Muscle of leg (tissue), 11 donors: ENCODE data around the gene LPP. TPM values are rescaled to one million over a fixed set of nuclear protein-coding genes. Genes with fewer than 3 reads are reported as not detected.
"Not testable (repeated sequence)": the region's sequence is repeated elsewhere in the genome, so short reads cannot be mapped to it uniquely, and the experiment has no call there.

Experiments used
- DNase-seq: peaks from one replicate; pipeline ENCODE4 v3.0.0; 2013
- H3K27ac ChIP-seq: one replicate; pipeline ENCODE4 v1.5.1; 2013; ENCODE audit warnings: mild to moderate bottlenecking, low read length, control low read depth
- H3K27me3 ChIP-seq: one replicate; pipeline ENCODE4 v1.6.1; 2013; ENCODE audit warnings: low read length; ENCODE audit not compliant: control insufficient read depth, insufficient read depth
- H3K36me3 ChIP-seq: one replicate; pipeline ENCODE4 v1.6.1; 2013; ENCODE audit warnings: low read length; ENCODE audit not compliant: control insufficient read depth, insufficient read depth
- H3K4me1 ChIP-seq: one replicate; pipeline ENCODE4 v1.6.1; 2013; ENCODE audit warnings: low read length; ENCODE audit not compliant: control insufficient read depth, insufficient read depth
- H3K4me3 ChIP-seq: one replicate; pipeline ENCODE4 v1.5.1; 2013; ENCODE audit warnings: low read length, control low read depth
- H3K9me3 ChIP-seq: replicated peaks from 2 replicates; pipeline ENCODE4 v1.6.1; 2013; ENCODE audit warnings: low read depth, low read length; ENCODE audit not compliant: control insufficient read depth
- WGBS: methylation state at CpG from one replicate; pipeline ENCODE4 v1.1.5; 2013; ENCODE audit warnings: missing lambda C conversion rate; ENCODE audit not compliant: insufficient coverage; 5-methylcytosine and 5-hydroxymethylcytosine counted together
- polyA plus RNA-seq, 8 donors: library from polyadenylated mRNA; unstranded; fragments of 120-200 nt; gene quantifications; one replicate each; pipeline versions ENCODE4 v1.2.1 to v1.2.3, GENCODE V29; 2013; ENCODE audit warnings: inconsistent platforms in 1 of 8, low replicate concordance in 1 of 8; ENCODE audit not compliant: insufficient read length in 8 of 8, insufficient read depth in 1 of 8
- total RNA-seq: library from RNA; stranded (reverse); fragments of 120-200 nt; gene quantifications from one replicate; pipeline ENCODE4 v1.2.4, GENCODE V29; 2013

The LPP gene
- total and polyA plus RNA-seq, 9 donors: 8.9 to 24.3 (median 13.5) TPM

- DNase-seq: no peak
- no CpG with 5 or more reads among the region's 1 CpG for WGBS
- H3K4me1 ChIP-seq: no peaks in the 10 kb centered on the region
These were observed 281.3 kb downstream of the LPP start for GRCh38 chr3:188435266-188435665.

GRCh38 chr3:188437926-188438325 is 284.0 kb downstream of the LPP start:
- Histone ChIP-seq H3K4me1 (no peaks in the 10 kb centered on the region), H3K9me3 (no peaks in the 10 kb centered on the region), H3K27me3 (no peaks in the 10 kb centered on the region), H3K4me3 (no peak overlapping the region), H3K27ac (no peak overlapping the region), H3K36me3 (no peaks in the 10 kb centered on the region)
- DNase-seq: no peak
- WGBS: 80% methylated on average over 1 of the region's 2 CpGs

More at GRCh38 chr3:188435266-188435665, 281.3 kb downstream of the LPP start:
- no peaks in the 10 kb centered on the region for H3K9me3 ChIP-seq
- H3K27me3 ChIP-seq: no peaks in the 10 kb centered on the region
- H3K36me3 ChIP-seq: no peaks in the 10 kb centered on the region
- no peak overlapping the region for H3K27ac ChIP-seq
- no peak overlapping the region for H3K4me3 ChIP-seq

- no CpG with 5 or more reads among the region's 5 CpGs for WGBS
- H3K27ac ChIP-seq: peak overlapping the region; percentile 72
- no peaks in the 10 kb centered on the region for H3K4me1 ChIP-seq
- H3K36me3 ChIP-seq: no peaks in the 10 kb centered on the region
- peak; percentile 66 for DNase-seq
- H3K4me3 ChIP-seq: no peak overlapping the region
- H3K27me3 ChIP-seq: no peaks in the 10 kb centered on the region
- no peaks in the 10 kb centered on the region for H3K9me3 ChIP-seq
These were observed 285.1 kb downstream of the LPP start for GRCh38 chr3:188439080-188439479.

GRCh38 chr3:188440340-188440972 is 286.5 kb downstream of the LPP start:
- Histone ChIP-seq H3K9me3 (no peaks in the 10 kb centered on the region), H3K27me3 (no peaks in the 10 kb centered on the region), H3K4me1 (no peaks in the 10 kb centered on the region), H3K4me3 (no peak overlapping the region), H3K27ac (no peak overlapping the region), H3K36me3 (no peaks in the 10 kb centered on the region)
- no CpG with 5 or more reads among the region's 1 CpG for WGBS
- no peak for DNase-seq

GRCh38 chr3:188442430-188442829 is 288.5 kb downstream of the LPP start:
- no peaks in the 10 kb centered on the region for H3K4me1 ChIP-seq
- no peak for DNase-seq
- WGBS: 80% methylated on average over 2 of the region's 8 CpGs
- H3K9me3 ChIP-seq: no peaks in the 10 kb centered on the region
- no peak overlapping the region for H3K27ac ChIP-seq
- no peaks in the 10 kb centered on the region for H3K27me3 ChIP-seq
- H3K36me3 ChIP-seq: no peaks in the 10 kb centered on the region
- no peak overlapping the region for H3K4me3 ChIP-seq

GRCh38 chr3:188445175-188445574 is 291.2 kb downstream of the LPP start:
- H3K4me1 ChIP-seq, H3K36me3 ChIP-seq, H3K9me3 ChIP-seq, DNase-seq, H3K4me3 ChIP-seq, H3K27ac ChIP-seq, H3K27me3 ChIP-seq: not testable (repeated sequence)
- no CpG with 5 or more reads among the region's 4 CpGs for WGBS

GRCh38 chr3:188446014-188446413 is 292.1 kb downstream of the LPP start:
- Histone ChIP-seq H3K27me3 (no peaks in the 10 kb centered on the region), H3K36me3 (no peaks in the 10 kb centered on the region), H3K4me1 (no peaks in the 10 kb centered on the region), H3K9me3 (no peaks in the 10 kb centered on the region), H3K4me3 (no peak overlapping the region), H3K27ac (no peak overlapping the region)
- no peak for DNase-seq
- 100% methylated on average over 1 of the region's 5 CpGs for WGBS

GRCh38 chr3:188446766-188447165 is 292.8 kb downstream of the LPP start:
- Histone ChIP-seq H3K4me1 (no peaks in the 10 kb centered on the region), H3K27me3 (no peaks in the 10 kb centered on the region), H3K36me3 (no peaks in the 10 kb centered on the region), H3K27ac (no peak overlapping the region), H3K9me3 (no peaks in the 10 kb centered on the region), H3K4me3 (no peak overlapping the region)
- DNase-seq: no peak
- WGBS: 70% methylated on average over 2 of the region's 3 CpGs

- Histone ChIP-seq H3K4me1 (no peaks in the 10 kb centered on the region), H3K4me3 (no peak overlapping the region), H3K27me3 (no peaks in the 10 kb centered on the region), H3K36me3 (no peaks in the 10 kb centered on the region), H3K27ac (no peak overlapping the region), H3K9me3 (no peaks in the 10 kb centered on the region)
- DNase-seq: no peak
- no CpG with 5 or more reads among the region's 4 CpGs for WGBS
These were observed 294.9 kb downstream of the LPP start for GRCh38 chr3:188448813-188449212.

GRCh38 chr3:188449421-188449820 is 295.5 kb downstream of the LPP start:
- Histone ChIP-seq H3K27me3 (no peaks in the 10 kb centered on the region), H3K4me1 (no peaks in the 10 kb centered on the region), H3K27ac (no peak overlapping the region), H3K9me3 (no peaks in the 10 kb centered on the region), H3K4me3 (no peak overlapping the region), H3K36me3 (no peaks in the 10 kb centered on the region)
- DNase-seq: no peak
- WGBS: no CpG with 5 or more reads among the region's 2 CpGs
